KMS-11 (cell line): ENCODE results near the gene DCAF8L2.

ENCODE experiments used
- H2AFZ ChIP-seq: fragments of 200-600 bp; sonication (generic); 2 replicates; pipeline ENCODE4 v1.6.1; 2016; ENCODE audit warnings: antibody characterized with exemption, mixed run types, low read depth
- H3K27ac ChIP-seq: fragments of 200-600 bp; sonication (generic); 2 replicates; pipeline ENCODE4 v1.6.1; 2016; ENCODE audit warnings: mild to moderate bottlenecking, mixed run types
- H3K27me3 ChIP-seq: fragments of 200-600 bp; sonication (generic); 2 replicates; pipeline ENCODE4 v1.6.1; 2017; ENCODE audit warnings: mild to moderate bottlenecking, low read depth, mixed run types, moderate library complexity; ENCODE audit not compliant: insufficient read depth
- H3K36me3 ChIP-seq: fragments of 200-600 bp; sonication (generic); 2 replicates; pipeline ENCODE4 v1.6.1; 2017; ENCODE audit warnings: mild to moderate bottlenecking, mixed run types; ENCODE audit not compliant: insufficient read depth
- H3K4me1 ChIP-seq: fragments of 200-600 bp; sonication (generic); 2 replicates; pipeline ENCODE4 v1.6.1; 2016; ENCODE audit warnings: mild to moderate bottlenecking, low read depth, mixed run types; ENCODE audit not compliant: poor library complexity, severe bottlenecking
- H3K4me2 ChIP-seq: fragments of 200-600 bp; sonication (generic); 2 replicates; pipeline ENCODE4 v1.7.0; 2016; ENCODE audit warnings: mild to moderate bottlenecking, mixed run types
- H3K4me3 ChIP-seq: fragments of 200-600 bp; sonication (generic); IDR thresholded peaks from 2 replicates; pipeline ENCODE4 v1.6.1; 2017; ENCODE audit warnings: low read depth, low read length, mixed read lengths; ENCODE audit not compliant: insufficient read depth
- H3K79me2 ChIP-seq: fragments of 200-600 bp; sonication (generic); 2 replicates; pipeline ENCODE4 v1.6.1; 2016; ENCODE audit warnings: low read depth, mixed run types; ENCODE audit not compliant: insufficient read depth
- H3K9ac ChIP-seq: fragments of 200-600 bp; sonication (generic); 2 replicates; pipeline ENCODE4 v1.6.1; 2016; ENCODE audit warnings: mild to moderate bottlenecking, mixed run types
- H4K20me1 ChIP-seq: fragments of 200-600 bp; sonication (generic); 2 replicates; pipeline ENCODE4 v1.6.1; 2016; ENCODE audit warnings: mild to moderate bottlenecking, mixed run types; ENCODE audit not compliant: insufficient read depth
- TF ChIP-seq, protein P1 (sequence below): fragments of 200-600 bp; sonication (generic); conservative IDR thresholded peaks from 2 replicates; pipeline ENCODE4 v1.6.1; 2017; ENCODE audit warnings: low read depth, mild to moderate bottlenecking, antibody characterized with exemption, low read length, moderate library complexity, mixed read lengths

DCAF8L2 gene

GRCh38 chrX:27694667-27695066 lies 104.5 kb downstream of the DCAF8L2 start:
- TF ChIP-seq, protein P1, sequence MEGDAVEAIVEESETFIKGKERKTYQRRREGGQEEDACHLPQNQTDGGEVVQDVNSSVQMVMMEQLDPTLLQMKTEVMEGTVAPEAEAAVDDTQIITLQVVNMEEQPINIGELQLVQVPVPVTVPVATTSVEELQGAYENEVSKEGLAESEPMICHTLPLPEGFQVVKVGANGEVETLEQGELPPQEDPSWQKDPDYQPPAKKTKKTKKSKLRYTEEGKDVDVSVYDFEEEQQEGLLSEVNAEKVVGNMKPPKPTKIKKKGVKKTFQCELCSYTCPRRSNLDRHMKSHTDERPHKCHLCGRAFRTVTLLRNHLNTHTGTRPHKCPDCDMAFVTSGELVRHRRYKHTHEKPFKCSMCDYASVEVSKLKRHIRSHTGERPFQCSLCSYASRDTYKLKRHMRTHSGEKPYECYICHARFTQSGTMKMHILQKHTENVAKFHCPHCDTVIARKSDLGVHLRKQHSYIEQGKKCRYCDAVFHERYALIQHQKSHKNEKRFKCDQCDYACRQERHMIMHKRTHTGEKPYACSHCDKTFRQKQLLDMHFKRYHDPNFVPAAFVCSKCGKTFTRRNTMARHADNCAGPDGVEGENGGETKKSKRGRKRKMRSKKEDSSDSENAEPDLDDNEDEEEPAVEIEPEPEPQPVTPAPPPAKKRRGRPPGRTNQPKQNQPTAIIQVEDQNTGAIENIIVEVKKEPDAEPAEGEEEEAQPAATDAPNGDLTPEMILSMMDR: no peak
- Histone ChIP-seq H2AFZ (no peak overlapping the region), H3K4me1 (no peaks in the 10 kb centered on the region), H3K27me3 (no peaks in the 10 kb centered on the region), H3K4me2 (no peak overlapping the region), H3K9ac (no peak overlapping the region), H3K4me3 (no peak overlapping the region), H3K79me2 (no peaks in the 10 kb centered on the region), H4K20me1 (no peaks in the 10 kb centered on the region), H3K27ac (no peak overlapping the region), H3K36me3 (no peaks in the 10 kb centered on the region)

DNA sequence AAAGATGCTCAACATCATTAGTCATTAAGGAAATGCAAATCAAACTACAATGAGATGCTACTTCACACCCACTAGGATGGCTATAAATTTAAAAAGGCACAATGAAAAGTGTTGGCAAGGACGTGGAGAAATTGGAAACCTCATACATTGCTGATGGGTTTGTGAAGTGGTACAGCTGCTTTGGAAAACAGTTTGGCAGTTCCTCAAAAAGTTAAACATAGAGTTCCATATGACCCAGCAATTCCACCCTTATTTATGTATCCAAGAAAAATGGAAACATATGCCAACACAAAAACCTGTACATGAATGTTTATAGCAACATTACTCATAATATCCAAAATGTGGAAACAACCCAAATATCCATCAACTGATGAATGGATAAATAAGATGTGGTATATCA lies 116.4 kb downstream of the DCAF8L2 start:
- H3K36me3 ChIP-seq: no peaks in the 10 kb centered on the region
- H3K27ac ChIP-seq: no peak overlapping the region
- no peaks in the 10 kb centered on the region for H3K79me2 ChIP-seq
- H3K9ac ChIP-seq: no peak overlapping the region
- no peaks in the 10 kb centered on the region for H3K4me1 ChIP-seq
- no peak overlapping the region for H2AFZ ChIP-seq
- H4K20me1 ChIP-seq: no peaks in the 10 kb centered on the region
- H3K4me2 ChIP-seq: no peak overlapping the region
- H3K4me3 ChIP-seq: no peak overlapping the region
- TF ChIP-seq, protein P1: no peak
- no peaks in the 10 kb centered on the region for H3K27me3 ChIP-seq

- Histone ChIP-seq H2AFZ (no peak overlapping the region), H3K36me3 (no peaks in the 10 kb centered on the region), H3K4me1 (no peaks in the 10 kb centered on the region), H3K27me3 (no peaks in the 10 kb centered on the region), H4K20me1 (no peaks in the 10 kb centered on the region), H3K4me3 (no peak overlapping the region), H3K79me2 (no peaks in the 10 kb centered on the region), H3K27ac (no peak overlapping the region), H3K9ac (no peak overlapping the region), H3K4me2 (no peak overlapping the region)
- TF ChIP-seq, protein P1: no peak
Measured at GRCh38 chrX:27715610-27716009, 125.5 kb downstream of the DCAF8L2 start.

GRCh38 chrX:27728291-27728690 lies 138.1 kb downstream of the DCAF8L2 start:
- Histone ChIP-seq H2AFZ (no peak overlapping the region), H3K9ac (no peak overlapping the region), H3K4me3 (no peak overlapping the region), H3K4me2 (no peak overlapping the region), H3K27ac (no peak overlapping the region), H3K27me3 (no peaks in the 10 kb centered on the region), H3K79me2 (no peaks in the 10 kb centered on the region), H4K20me1 (no peaks in the 10 kb centered on the region), H3K36me3 (no peaks in the 10 kb centered on the region), H3K4me1 (no peaks in the 10 kb centered on the region)
- TF ChIP-seq, protein P1: no peak
